Calu3 (cell line): ENCODE data around the gene ACTL7B. TPM values are rescaled to one million over a fixed set of nuclear protein-coding genes. Genes with fewer than 3 reads are reported as not detected.

ENCODE experiments used
- BruUV-seq: library from RNA; stranded (reverse); fragments of 400-500 nt; replicated peaks from 2 replicates; lab custom pipeline; 2021; lab: Mats Ljungman, UMichigan
- CTCF ChIA-PET: fragments of 300-600 bp; sonication (Branson Sonifier 250); formaldehyde crosslinking; loops from one replicate; lab custom pipeline; 2022; ENCODE audit warnings: antibody characterized with exemption; lab: Charles Lee
- DNase-seq: peaks from one replicate; pipeline ENCODE4 v3.0.0; 2022
- H3K27ac Mint-ChIP-seq: one replicate; pipeline ENCODE4 v1.8.0; 2022; ENCODE audit warnings: mixed read lengths; ENCODE audit not compliant: unreplicated experiment
- H3K27me3 Mint-ChIP-seq: one replicate; pipeline ENCODE4 v1.8.0; 2022; ENCODE audit warnings: mixed read lengths; ENCODE audit not compliant: unreplicated experiment
- H3K36me3 Mint-ChIP-seq: one replicate; pipeline ENCODE4 v1.8.0; 2022; ENCODE audit warnings: mild to moderate bottlenecking, moderate library complexity, mixed read lengths; ENCODE audit not compliant: insufficient read depth, unreplicated experiment
- H3K4me1 Mint-ChIP-seq: one replicate; pipeline ENCODE4 v1.8.0; 2022; ENCODE audit warnings: mild to moderate bottlenecking, low read depth, mixed read lengths; ENCODE audit not compliant: unreplicated experiment
- H3K4me3 Mint-ChIP-seq: one replicate; pipeline ENCODE4 v1.8.0; 2022; ENCODE audit warnings: mild to moderate bottlenecking, low read depth, moderate library complexity, mixed read lengths; ENCODE audit not compliant: unreplicated experiment
- H3K9me3 Mint-ChIP-seq: one replicate; pipeline ENCODE4 v1.8.0; 2022; ENCODE audit warnings: low read depth, mixed read lengths; ENCODE audit not compliant: unreplicated experiment
- intact Hi-C: fragments of 100-400 bp; cut with micrococcal nuclease; formaldehyde crosslinking; loops from one replicate; pipeline ENCODE4 v1.10.0; 2022; ENCODE audit not compliant: unreplicated experiment
- total RNA-seq: library from RNA; stranded (reverse); gene quantifications from 2 replicates; pipeline ENCODE4 v1.2.3, GENCODE V29; 2022
- TF ChIP-seq, protein P1 (sequence below): fragments of 200-600 bp; IDR thresholded peaks from one replicate; pipeline ENCODE4 v1.8.0; 2022; ENCODE audit warnings: antibody characterized with exemption; ENCODE audit not compliant: unreplicated experiment

The ACTL7B gene
- total RNA-seq, 1 experiment from 2014 or later, result not detected

- no peak overlapping the region for H3K27ac Mint-ChIP-seq
- H3K4me3 Mint-ChIP-seq, result no peak overlapping the region
- no peaks in the 10 kb centered on the region for H3K4me1 Mint-ChIP-seq
- CTCF ChIA-PET, result interaction anchor here (0.6 to 1.2 kb wide), 4 partner anchors 34 to 1304 kb away, joined by 3 to 6 read pairs (median 4); no protein-coding TSS in a partner anchor
- intact Hi-C loops, result loop anchor here (1.0 to 5.0 kb wide), 2 partner anchors 37 to 247 kb away; no protein-coding TSS in a partner anchor
- H3K27me3 Mint-ChIP-seq, result peaks cover 26% of the 10 kb centered on the region
- H3K36me3 Mint-ChIP-seq, result no peaks in the 10 kb centered on the region
- H3K9me3 Mint-ChIP-seq, result no peaks in the 10 kb centered on the region
- BruUV-seq, result no TSS peak
- TF ChIP-seq, protein P1, sequence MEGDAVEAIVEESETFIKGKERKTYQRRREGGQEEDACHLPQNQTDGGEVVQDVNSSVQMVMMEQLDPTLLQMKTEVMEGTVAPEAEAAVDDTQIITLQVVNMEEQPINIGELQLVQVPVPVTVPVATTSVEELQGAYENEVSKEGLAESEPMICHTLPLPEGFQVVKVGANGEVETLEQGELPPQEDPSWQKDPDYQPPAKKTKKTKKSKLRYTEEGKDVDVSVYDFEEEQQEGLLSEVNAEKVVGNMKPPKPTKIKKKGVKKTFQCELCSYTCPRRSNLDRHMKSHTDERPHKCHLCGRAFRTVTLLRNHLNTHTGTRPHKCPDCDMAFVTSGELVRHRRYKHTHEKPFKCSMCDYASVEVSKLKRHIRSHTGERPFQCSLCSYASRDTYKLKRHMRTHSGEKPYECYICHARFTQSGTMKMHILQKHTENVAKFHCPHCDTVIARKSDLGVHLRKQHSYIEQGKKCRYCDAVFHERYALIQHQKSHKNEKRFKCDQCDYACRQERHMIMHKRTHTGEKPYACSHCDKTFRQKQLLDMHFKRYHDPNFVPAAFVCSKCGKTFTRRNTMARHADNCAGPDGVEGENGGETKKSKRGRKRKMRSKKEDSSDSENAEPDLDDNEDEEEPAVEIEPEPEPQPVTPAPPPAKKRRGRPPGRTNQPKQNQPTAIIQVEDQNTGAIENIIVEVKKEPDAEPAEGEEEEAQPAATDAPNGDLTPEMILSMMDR, result no peak
- DNase-seq, result peak; percentile 50
Measured at GRCh38 chr9:108813951-108814601, 41.7 kb downstream of the ACTL7B start.

DNA sequence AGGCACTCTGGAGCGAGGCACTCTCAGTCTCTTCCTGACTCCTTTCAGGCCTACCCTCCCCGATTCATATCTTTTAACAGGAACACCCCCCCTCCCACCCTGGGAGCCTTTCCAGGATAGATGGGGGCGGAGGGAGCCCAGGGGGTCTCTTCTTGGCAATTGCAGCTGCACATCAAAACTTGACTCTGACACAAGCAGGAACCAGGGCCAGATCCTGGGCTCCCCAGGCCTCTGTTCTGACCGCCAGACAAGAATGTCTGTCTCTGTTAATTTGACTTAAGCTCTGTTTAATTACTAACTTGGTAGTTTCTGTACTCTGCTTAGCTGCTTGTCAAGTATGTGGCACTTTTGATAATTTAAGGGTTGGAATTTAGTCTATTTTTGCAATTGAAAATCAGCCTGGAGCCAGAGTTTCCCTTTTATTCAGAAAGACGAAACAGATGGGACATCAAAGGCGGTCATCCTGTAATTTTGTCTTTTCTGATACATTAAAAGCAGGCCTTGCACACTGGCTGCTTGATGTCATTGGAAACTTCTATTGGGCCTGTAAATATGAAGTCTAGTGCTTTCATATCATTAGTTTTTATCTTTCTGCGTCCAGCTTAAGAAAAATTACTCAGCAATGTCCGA lies 43.3 kb downstream of the ACTL7B start:
- H3K4me1 Mint-ChIP-seq, result no peaks in the 10 kb centered on the region
- CTCF ChIA-PET, result no interaction called here
- no peak overlapping the region for H3K4me3 Mint-ChIP-seq
- intact Hi-C loops, result loop anchor here (1.0 to 5.0 kb wide), 2 partner anchors 35 to 245 kb away; no protein-coding TSS in a partner anchor
- no peak for DNase-seq
- BruUV-seq, result no TSS peak
- H3K36me3 Mint-ChIP-seq, result no peaks in the 10 kb centered on the region
- TF ChIP-seq, protein P1, result no peak
- H3K9me3 Mint-ChIP-seq, result no peaks in the 10 kb centered on the region
- no peak overlapping the region for H3K27ac Mint-ChIP-seq
- peaks cover 38% of the 10 kb centered on the region for H3K27me3 Mint-ChIP-seq

DNA sequence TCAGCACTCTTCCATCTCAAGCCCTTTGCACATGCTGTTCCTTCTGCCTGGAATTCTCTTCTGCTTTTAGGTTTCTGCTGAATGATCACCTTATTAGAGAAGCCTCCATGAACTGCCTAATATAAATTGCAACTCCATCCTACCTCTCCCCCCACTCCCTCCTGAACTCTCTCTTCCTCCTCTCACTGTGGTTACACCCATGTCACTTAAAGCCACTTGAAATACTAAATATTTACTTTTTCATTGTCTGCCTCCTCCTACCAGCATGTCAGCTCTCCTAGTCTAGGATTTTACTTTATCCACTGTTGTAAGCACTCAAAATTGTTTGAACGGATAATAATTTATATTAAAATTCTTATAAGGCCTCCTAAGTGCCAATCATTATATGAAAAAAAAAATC lies 43.8 kb downstream of the ACTL7B start:
- CTCF ChIA-PET, result no interaction called here
- TF ChIP-seq, protein P1, result no peak
- intact Hi-C loops, result loop anchor here (5.0 kb wide), 1 partner anchor 245 kb away; no protein-coding TSS in a partner anchor
- no peak for DNase-seq
- Mint-ChIP-seq H3K4me3 (no peak overlapping the region), H3K27ac (no peak overlapping the region), H3K27me3 (peaks cover 44% of the 10 kb centered on the region), H3K36me3 (no peaks in the 10 kb centered on the region), H3K4me1 (no peaks in the 10 kb centered on the region), H3K9me3 (no peaks in the 10 kb centered on the region)
- no TSS peak for BruUV-seq

GRCh38 chr9:108809269-108809668 lies 46.5 kb downstream of the ACTL7B start:
- CTCF ChIA-PET, result interaction anchor here (0.8 kb wide), 1 partner anchor 216 kb away, joined by 3 read pairs; no protein-coding TSS in a partner anchor
- TF ChIP-seq, protein P1, result no peak
- H3K4me3 Mint-ChIP-seq, result no peak overlapping the region

More at GRCh38 chr9:108809269-108809668, 46.5 kb downstream of the ACTL7B start:
- intact Hi-C loops, result no loop called here
- Mint-ChIP-seq H3K9me3 (no peaks in the 10 kb centered on the region), H3K27ac (no peak overlapping the region), H3K36me3 (no peaks in the 10 kb centered on the region), H3K4me1 (no peaks in the 10 kb centered on the region), H3K27me3 (peaks cover 56% of the 10 kb centered on the region)
- no peak for DNase-seq
- BruUV-seq, result no TSS peak

Other genes starting within 250 kb of the ACTL7B start
- not detected in 2 replicates for gene ACTL7A, start 6.3 kb upstream of the ACTL7B start, total RNA-seq
- gene ELP1, start 78.1 kb upstream of the ACTL7B start, total RNA-seq, result 12.8 and 17.9 TPM in 2 replicates
- gene ABITRAM, start 78.4 kb upstream of the ACTL7B start, total RNA-seq, result 6.6 and 7.1 TPM in 2 replicates
- gene CTNNAL1, start 157.5 kb upstream of the ACTL7B start, total RNA-seq, result 20.6 and 23.7 TPM in 2 replicates